HG03457 (cell line): ENCODE data around the gene IQGAP2.
"Not testable (repeated sequence)": the region's sequence is repeated elsewhere in the genome, so short reads cannot be mapped to it uniquely, and the experiment has no call there.

Experiments used
- ATAC-seq: cut with Tn5 transposase; IDR thresholded peaks from one replicate; pipeline ENCODE4 v1.9.1; 2021; ENCODE audit warnings: moderate number of reproducible peaks; ENCODE audit not compliant: unreplicated experiment

The IQGAP2 gene

DNA sequence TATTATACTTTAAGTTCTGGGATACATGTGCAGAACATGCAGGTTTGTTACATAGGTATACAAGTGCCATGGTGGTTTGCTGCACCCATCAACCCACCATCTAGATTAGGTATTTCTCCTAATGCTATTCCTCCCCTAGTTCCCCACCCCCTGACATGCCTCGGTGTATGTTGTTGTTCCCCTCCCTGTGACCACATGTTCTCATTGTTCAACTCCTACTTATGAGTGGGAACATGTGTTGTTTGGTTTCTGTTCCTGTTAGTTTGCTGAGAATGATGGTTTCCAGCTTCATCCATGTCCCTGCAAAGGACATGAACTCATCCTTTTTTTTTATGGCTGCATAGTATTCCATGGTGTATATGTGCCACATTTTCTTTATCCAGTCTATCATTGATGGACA is 200.9 kb downstream of the IQGAP2 start:
- ATAC-seq, result not testable (repeated sequence)

DNA sequence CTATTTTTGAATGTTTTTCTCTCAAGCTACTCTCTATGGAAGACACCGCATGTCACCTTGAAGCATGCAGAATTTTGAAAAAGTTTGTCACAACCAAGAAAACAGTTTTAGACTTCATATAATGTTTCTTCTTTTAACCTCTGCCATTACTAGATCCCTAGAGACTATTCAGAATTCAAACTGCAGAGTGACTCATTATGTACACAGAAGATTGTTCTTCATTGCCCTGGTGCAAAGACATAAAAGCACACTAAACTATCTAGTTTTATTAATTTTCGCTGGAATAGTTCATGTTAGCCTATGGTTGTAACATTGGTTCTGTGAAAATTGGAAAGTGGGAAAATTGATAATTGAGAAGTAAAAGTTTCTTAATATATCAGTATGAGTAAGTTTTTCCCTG is 201.8 kb downstream of the IQGAP2 start:
- no peak for ATAC-seq

DNA sequence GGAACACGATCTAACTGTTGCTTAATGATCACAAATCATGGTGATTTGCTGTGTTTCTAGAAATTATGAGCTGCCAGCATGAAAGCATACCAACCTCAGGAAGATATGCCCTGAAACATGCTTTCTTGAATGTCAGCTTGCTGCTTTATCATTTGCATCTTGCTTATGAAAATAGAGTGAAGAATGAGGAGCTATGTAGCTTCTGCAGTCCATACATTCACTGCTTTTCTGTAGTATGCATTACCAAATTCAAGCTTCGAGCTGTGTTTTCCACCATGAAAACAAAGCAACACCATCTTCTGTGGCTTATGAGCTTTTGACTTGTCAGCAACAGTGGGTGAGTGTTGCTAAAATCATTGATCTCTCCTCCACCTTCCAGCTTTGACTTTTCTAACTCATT is 203.6 kb downstream of the IQGAP2 start:
- no peak for ATAC-seq

DNA sequence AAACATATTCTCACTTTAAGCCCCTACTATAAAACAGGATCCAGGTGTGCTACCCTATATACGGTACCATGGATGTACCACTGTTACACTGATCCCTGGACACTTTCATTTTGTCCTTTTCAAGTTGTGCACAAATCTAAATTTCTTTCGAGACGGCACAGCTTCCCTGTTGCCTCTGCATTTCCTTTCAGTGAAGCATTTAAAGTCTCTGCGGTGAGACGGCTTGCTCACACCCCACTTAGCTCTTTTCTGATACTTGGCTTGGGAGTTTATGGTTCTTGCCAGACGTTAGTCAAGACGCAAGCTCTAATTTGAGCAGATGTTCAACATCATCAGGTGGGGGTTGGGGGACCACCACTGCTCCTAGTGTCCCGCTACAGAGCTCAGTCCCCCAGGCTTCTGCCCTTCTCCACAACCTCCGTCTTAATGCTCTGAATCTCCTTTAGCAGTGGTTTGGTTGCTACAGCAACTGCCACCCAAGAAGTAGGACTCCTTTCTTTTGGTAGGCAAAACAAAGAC is 204.3 kb downstream of the IQGAP2 start:
- ATAC-seq, result no peak

DNA sequence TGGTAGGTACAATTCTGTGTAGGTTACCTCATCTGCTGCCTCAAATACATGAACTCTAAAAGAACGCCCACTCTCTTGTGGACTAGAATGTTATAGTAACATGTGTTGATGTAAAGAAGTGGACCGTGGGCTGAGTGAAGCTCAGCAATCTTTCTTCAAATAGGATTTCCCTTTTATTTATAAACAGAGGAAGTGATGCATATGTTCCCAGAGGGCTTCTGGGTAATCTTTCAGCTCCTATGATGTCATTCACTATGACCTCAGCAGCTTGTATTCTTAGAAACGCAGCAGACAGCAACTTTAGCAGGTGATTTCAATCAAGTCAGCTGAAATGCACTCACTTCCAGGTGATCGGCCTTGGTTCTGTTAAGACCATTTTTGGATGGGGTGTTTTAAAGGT is 205.7 kb downstream of the IQGAP2 start:
- ATAC-seq, result no peak

DNA sequence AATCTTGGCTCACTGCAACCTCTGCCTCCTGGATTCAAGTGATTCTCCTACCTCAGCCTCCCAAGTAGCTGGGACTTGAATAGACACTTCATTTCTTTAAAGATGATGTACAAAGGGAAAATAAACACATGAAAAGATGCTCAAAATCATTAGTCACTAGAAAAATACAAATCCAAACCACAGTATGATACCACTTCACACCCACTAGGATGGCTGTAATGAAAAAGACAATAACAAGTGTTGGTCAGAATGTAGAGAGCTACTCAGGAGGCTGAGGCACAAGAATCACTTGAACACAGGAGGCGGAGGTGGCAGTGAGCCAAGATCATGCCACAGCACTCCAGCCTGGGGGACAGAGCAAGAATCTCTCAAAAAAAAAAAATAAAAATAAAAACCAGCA is 207.1 kb downstream of the IQGAP2 start:
- ATAC-seq, result no peak

DNA sequence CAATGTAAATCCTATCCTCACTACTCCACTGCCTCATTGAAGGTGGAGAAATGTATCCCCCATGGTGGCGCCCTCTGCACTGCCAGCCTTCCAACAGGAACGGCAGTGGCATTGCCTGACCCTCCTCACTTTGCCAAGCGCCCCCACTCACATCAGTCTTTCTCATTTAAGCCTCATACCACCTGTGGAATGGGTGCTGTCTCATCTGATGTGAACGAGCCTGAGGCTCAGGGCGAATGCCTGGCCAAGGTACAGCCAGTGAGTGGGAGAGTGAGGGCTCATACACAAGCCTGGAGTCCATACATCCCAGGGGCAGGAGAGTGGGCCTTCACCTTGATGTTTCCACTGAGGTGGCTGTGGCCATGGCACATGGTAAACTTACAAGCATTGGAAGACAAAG is 209.9 kb downstream of the IQGAP2 start:
- ATAC-seq, result no peak

DNA sequence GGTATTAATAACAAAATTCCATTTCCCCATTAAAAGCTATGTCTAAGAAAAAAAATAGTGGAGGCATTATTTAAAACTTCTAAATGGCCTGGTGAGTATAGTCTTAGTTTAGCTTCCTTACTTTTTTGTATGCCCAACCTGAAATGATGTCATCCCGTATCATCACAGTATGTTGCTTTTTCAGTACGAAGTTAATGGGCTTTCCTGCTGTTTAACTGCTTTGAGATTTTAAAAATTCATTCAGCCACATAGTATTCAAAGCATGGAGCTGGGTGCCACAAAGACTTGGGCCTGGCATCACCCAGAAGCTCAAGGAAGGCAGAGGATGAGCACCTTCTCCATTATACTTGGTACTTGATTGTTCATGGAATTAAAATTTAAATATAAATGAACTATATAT is 212.7 kb downstream of the IQGAP2 start:
- no peak for ATAC-seq

DNA sequence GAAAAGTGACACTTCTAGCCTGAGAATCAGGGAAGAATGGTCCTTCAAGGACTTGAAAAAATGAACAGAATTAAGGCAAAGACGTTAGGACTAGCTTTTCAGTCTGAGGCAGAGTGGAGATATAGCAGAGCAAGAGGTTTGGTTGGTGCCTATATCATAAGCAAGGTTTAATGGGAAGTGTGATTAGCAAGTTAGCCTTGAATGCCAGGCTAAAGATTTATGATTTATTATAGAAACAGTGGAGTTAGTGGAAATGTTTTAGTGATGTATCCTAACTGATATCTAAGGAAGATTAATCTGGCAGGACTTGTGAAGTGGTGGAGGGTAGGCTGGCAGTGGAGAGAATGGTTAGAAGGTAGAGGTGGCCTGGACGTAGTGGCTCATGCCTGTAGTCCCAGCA is 213.1 kb downstream of the IQGAP2 start:
- no peak for ATAC-seq

DNA sequence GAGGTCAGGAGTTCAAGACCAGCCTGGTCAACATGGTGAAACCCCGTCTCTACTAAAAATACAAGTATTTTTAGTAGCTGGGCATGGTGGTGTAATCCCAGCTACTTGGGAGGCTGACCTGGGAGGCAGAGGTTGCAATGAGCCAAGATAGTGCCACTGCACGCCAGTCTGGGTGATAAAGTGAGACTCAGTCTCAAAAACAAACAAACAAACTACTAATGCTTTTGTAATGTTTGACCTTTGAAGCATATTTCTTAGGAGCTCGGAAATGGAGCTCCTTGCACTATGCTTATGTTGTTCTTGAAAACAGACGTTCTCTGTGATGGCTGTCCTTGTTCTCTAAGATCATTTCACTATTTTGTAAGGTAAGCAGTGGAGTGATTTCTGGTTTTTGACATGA is 214.1 kb downstream of the IQGAP2 start:
- ATAC-seq, result no peak

DNA sequence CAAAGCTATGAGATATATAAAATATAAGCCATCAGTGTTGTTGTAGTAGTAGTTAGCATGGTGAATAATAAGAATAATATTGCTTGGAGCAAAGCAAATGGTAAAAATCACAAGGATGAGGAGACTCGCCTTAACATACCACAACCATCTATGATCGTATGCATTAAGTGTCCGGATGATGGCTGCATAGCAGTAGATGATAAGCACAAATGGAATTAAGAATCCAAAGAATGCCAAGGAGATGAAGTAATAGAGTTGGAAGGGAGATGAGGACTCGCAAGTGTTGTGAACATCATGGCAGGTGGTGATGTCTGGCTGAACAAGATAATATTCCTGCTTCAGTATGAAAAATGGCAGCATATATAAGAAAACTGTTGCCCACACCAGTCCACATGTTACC is 214.6 kb downstream of the IQGAP2 start:
- ATAC-seq, result no peak

DNA sequence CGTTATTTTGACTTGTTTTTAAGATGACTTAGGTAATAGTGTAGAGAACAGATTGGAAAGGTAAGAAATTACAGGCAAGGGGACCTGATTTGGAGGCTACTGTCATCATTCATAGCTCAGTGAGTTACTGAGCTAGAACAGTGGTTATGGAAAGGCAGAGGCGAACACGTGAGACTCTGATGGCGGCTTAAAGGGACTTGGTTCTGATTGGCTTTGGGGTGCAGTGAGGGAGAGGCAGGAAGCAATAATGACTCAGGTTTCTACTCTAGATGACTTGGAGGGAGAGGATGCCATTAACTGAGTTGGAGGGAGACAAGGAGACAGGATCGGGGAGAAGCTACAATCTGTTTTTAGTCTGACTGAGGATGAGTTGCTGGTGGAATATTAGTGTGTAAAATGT is 217.1 kb downstream of the IQGAP2 start:
- no peak for ATAC-seq

DNA sequence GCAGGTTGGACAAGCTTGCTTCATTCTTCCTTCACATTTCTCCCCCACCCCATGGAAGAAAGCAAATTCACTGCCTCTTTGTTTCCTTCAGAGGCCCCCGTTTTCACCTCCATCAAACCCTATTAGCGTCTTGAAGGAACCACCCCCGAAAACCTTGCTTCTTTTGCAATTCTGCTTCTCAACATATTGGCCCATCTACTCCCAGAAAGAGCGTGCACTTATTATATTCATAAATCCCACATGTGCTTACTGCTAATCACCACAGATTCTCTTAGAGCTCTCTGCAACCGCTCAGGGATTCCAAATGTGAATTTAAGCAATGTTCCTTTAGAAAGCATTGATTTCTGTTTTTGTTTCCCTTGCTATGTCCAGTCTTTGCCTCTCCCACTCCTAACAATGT is 219.0 kb downstream of the IQGAP2 start:
- ATAC-seq, result no peak

DNA sequence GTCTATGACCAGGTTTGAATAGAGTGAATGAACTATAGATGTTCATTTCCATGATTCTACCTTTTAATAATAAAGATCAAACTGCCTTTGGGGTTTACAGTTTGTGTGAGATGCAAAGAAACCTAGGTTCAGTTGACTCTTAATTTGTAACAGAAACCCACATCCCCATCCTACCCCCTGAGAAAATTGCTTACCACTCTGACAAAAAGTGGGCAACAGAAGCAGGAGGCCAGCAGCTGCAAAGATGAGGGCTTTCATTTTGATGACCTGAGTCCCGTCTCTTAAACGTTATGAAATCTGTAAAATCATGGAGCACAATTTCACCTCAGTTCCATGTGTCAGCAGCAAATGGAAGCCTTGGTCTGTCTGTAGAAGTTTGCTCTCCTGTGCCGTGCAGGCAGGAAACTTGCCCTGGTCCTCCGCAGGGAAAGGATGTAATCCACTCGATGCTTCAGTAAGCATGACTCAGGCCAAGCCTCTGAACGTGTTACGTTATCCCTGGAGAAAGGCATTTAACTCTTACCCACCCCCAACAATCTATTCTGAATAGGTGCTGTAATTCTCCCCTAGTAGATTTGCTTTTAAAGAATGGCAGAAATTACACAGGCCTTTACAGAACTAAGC is 220.0 kb downstream of the IQGAP2 start, which contains the start of gene F2RL2:
TSS of gene F2RL2 (minus strand) at position 431 of the 624 bp plus-strand sequence. CDS start at position 258, 173 bp downstream.
- no peak for ATAC-seq

DNA sequence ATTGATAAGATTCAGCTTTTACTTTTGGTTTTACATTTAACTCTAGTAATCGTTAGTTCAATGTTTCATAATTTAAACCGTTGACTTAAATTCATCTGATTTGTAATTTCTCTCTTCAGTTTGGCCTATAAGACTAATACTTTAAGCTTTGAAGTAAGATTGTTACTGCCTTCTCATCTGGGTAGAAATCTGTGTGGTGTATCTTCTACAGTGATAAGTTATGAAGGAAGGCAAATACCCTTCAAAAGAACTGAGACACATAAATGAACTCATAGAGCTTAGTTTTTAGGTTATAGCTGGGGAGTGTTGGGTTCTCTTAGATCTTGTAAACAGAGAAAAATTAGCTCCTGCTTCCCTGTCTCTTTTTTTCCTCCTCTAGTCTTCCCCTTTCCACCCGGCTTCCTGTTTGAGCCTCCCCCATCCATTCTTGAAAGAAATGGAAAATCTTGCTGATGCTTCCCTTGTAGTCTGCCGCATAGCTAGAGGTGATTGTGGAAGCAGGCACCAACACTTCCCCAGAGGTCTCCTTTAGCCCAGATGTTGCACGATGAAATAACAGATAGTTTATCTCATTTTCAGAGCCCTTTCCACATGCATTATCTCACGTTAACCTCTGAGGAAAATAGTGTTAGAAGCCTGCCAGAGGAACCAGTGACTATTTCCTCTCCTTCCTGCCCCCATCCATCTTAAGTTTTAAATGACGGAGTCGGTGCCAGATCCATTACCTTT is 222.2 kb downstream of the IQGAP2 start:
- ATAC-seq, result no peak

DNA sequence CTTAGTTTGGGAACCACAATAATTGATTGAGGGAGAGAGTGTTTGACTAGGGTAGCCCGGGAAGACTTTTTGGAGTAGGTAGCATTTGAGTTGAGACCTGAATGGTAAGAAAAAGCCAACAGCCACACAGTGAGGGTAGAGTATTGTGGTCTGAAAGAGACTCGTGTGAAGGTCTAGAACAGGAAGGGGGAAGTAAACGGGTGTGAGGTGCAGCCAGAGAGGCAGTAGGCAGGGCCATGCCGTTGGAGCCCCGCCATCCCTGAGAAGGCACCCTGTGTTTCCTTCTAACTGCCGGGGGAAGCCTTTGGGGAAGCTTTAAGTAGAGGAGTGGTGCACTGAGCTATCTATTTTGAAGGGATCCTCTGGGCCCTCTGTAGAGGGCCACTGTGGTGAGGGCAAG is 223.7 kb downstream of the IQGAP2 start:
- ATAC-seq, result no peak

DNA sequence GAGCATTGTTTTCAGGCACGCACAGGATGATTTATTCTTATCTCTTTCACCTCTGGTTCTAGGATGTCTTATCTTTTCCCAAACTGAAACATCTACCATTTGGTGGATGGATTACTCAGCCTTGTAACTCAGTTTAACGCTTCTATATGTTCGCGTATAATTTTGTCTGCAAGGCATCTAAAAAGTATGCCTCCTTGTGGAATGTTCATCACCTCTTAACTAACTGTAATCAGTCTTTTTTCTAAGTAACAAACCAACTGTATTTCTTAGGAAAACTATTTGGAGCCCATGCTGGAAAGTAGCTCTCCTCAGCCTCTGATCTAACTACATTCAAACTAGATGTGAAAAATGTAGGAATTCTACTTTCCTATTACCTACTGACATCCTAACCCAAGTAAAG is 231.6 kb downstream of the IQGAP2 start:
- ATAC-seq, result no peak

DNA sequence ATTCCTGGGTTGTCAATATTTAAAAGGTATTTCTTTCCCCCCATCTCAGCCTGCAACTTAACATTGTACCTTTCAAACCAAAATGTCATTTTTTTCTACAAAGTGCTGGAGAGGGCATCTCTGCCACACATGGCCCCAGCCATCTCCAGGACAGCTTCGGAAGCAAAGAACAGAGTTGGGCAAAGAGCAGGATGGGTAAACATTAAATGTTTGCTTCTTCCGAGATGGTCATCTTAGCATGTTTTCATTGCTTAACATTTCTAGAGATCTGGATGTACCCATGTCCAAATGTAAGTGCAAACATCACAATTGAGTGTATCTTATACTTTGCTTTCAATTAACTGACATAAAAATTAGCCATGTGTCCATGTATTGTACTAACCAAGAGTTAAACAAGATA is 234.4 kb downstream of the IQGAP2 start:
- no peak for ATAC-seq

DNA sequence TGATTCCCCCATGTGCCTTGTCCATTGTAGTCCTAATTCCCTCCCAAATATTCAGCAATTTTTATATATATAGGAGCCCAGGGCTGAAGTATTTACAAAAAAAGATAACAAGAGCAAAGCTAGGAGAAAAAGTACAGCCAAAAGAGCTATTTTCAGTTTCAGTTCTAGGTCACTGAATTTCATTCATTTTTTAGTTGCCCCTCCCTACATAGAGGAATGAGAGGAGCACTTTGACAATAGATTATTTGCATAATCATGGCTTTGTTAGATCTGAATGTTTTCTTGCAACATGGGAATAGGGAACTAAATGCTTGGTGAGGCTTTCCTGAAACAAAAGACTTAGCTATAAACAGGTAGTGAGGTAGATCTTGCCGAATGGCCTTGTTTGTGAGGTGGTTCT is 235.4 kb downstream of the IQGAP2 start:
- ATAC-seq, result no peak

DNA sequence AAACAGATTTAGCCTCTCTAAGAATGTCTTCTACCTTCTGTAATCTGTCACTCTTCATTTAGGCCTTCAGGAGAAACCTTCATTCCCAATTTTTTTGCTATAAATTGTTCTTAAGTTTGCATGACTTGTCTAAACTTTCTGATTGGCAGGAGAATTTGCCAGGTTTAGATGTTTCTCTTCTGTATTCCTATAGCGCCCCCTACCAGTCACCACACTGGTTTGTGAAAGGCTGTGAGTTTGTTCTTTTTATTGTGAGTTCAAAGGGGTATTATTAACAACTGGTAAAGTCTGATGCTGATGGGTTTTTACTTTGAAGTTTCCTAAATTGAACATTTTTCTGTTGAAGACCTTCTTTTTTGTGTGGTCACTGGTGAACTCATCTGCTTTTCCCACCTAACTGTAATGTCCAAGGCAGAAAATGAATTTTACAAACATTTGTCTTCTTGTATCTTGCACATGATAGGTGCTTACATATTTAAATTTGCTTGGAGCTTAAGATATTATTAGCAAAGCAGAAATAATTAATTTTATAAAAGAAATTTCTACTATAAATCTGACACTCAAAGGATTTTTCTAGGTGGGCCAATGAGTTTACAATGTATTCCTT is 238.5 kb downstream of the IQGAP2 start:
- ATAC-seq, result no peak

DNA sequence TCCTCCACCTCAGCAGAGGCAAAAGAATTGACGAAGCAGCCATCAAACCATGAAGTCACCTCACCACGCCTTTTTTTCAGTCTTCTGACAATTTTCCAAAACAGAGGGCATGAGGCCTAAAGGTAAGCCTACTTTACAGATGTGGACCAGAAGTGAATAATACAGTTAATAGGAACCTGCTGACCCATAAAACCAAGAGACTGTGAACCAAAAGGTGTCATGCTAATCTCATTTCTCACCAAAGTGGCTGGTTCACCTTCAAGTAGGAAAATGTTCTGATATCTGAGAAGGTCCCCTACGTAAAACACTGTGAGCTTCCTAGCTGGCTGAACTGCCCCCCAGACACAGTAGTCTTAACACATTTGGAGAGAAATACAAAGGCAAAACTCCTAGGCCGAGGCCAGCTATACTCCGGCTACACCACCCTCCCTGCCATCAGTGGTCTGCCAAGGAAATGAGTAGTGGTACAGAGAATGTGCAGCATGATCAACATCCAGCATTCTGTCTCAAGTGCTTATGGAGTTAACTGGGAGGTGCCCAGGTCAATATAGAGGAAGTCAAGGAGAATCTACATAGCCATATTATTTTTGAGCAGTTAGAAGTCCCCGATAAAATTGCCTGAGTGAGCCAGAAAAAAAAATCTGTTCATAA is 239.4 kb downstream of the IQGAP2 start:
- ATAC-seq, result no peak

DNA sequence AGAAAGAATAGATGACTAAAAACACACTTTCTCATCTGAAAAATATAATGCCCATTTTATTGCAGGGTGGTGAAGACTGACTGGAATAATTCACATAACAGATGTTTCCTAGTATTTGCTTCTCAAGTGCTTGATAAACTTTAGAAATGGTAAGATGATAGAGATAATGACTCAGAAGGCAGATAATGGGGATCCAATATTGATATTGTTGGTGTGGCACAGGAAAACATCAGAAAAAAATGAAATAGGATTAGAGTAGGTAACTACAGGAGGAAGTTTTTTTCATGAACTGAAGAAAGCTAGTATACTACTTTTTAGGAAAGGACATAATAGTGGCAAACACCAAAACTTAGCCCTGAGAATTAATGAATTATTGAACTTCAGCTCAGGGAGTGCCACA is 240.3 kb downstream of the IQGAP2 start:
- no peak for ATAC-seq
